Activated T-helper 1 cell treated with anti-CD3 and anti-CD28 coated beads, Interleukin-2, amount 50 U/mL, for 16 hours (primary cell): ENCODE measurements around the gene CPM.
"Not testable (repeated sequence)": the region's sequence is repeated elsewhere in the genome, so short reads cannot be mapped to it uniquely, and the experiment has no call there.

Experiments
- DNase-seq, 2 donors: peaks; one replicate each; pipeline ENCODE4 v3.0.0-alpha.2; 2020; ENCODE audit warnings: low read depth in 1 of 2, low spot score in 1 of 2

CPM gene

GRCh38 chr12:68831272-68831671 is 101.7 kb downstream of the CPM start:
- DNase-seq, result no peak

GRCh38 chr12:68828672-68829068 is 104.3 kb downstream of the CPM start:
- no peak for DNase-seq

GRCh38 chr12:68827895-68828671 is 104.9 kb downstream of the CPM start:
- no peak for DNase-seq

GRCh38 chr12:68825569-68826217 is 107.3 kb downstream of the CPM start:
- no peak for DNase-seq

- DNase-seq, result no peak
Observed at GRCh38 chr12:68824597-68825250, 108.2 kb downstream of the CPM start.

- no peak for DNase-seq
Observed at GRCh38 chr12:68824131-68824530, 108.8 kb downstream of the CPM start.

GRCh38 chr12:68823696-68824095 is 109.3 kb downstream of the CPM start:
- no peak for DNase-seq

GRCh38 chr12:68821357-68822188 is 111.4 kb downstream of the CPM start:
- no peak for DNase-seq

GRCh38 chr12:68819481-68819880 is 113.5 kb downstream of the CPM start:
- DNase-seq, result not testable (repeated sequence)

GRCh38 chr12:68815928-68816800 is 116.8 kb downstream of the CPM start:
- no peak for DNase-seq

- no peak for DNase-seq
Observed at GRCh38 chr12:68815232-68815927, 117.6 kb downstream of the CPM start.

GRCh38 chr12:68814490-68815231 is 118.3 kb downstream of the CPM start:
- no peak for DNase-seq

- DNase-seq, result no peak
Observed at GRCh38 chr12:68813242-68813593, 119.8 kb downstream of the CPM start.

- no peak for DNase-seq
Observed at GRCh38 chr12:68812553-68813241, 120.3 kb downstream of the CPM start.

GRCh38 chr12:68811573-68811972 is 121.4 kb downstream of the CPM start:
- not testable (repeated sequence) for DNase-seq

- DNase-seq, result not testable (repeated sequence)
Observed at GRCh38 chr12:68810027-68810389, 123.0 kb downstream of the CPM start.

- no peak for DNase-seq
Observed at GRCh38 chr12:68809190-68810026, 123.6 kb downstream of the CPM start.
